KBM-7 (cell line): ENCODE data around the gene CAMK2B.
"Not testable (repeated sequence)": the region's sequence is repeated elsewhere in the genome, so short reads cannot be mapped to it uniquely, and the experiment has no call there.

Source experiments
- DNase-seq: peaks from one replicate; pipeline ENCODE4 v3.0.0-alpha.2; 2015
- in situ Hi-C: fragments of 300-500 bp; cut with MboI; formaldehyde crosslinking; loops from 2 replicates; pipeline ENCODE4 v1.14.3; 2020; ENCODE audit warnings: low sequenced_read_pairs, low pct_unique_long_range_greater_than_20kb, mixed read lengths

CAMK2B gene

DNA sequence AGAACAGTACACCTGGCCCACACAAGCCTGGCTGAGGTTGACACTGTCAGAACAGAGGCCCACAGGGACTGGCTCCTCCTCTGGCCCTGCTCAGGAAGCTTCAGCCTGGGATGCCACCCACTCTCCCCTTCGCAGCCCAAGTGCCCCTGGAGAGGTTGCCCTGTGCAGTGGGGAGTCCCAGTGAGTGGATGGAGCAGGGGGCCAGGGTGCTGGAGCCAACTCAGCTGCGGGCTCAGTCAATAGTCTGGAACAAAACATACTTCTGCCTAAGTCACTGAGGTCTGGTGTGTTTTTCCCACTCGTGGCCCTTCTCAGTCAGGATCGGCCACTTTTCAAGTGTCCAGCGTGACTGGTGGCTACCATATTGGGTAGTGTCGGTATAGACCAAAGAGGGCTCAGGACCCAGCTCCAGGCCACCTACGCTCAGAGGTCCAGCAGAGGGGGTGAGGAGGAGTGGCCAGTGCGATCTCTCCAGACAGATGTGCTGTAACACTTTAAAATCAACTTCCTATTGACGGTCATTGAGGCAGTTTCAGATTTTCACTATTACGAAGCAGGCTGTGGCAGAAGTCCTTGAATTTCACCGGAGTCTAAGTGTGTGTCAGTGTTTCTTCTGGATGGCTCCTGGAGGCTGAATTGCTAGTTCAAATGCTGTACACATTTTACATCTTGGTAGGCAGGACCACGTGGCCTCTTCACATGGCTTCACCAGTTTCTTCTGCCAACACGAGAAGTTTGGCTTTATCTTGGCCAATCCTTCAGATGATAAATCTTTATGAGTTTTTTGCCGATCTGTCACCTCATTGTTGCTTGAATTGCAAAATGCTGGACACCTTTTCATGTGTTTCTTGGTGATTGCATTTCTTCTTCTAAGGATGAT is 135.2 kb downstream of the CAMK2B start:
- in situ Hi-C loops, result no loop called here

DNA sequence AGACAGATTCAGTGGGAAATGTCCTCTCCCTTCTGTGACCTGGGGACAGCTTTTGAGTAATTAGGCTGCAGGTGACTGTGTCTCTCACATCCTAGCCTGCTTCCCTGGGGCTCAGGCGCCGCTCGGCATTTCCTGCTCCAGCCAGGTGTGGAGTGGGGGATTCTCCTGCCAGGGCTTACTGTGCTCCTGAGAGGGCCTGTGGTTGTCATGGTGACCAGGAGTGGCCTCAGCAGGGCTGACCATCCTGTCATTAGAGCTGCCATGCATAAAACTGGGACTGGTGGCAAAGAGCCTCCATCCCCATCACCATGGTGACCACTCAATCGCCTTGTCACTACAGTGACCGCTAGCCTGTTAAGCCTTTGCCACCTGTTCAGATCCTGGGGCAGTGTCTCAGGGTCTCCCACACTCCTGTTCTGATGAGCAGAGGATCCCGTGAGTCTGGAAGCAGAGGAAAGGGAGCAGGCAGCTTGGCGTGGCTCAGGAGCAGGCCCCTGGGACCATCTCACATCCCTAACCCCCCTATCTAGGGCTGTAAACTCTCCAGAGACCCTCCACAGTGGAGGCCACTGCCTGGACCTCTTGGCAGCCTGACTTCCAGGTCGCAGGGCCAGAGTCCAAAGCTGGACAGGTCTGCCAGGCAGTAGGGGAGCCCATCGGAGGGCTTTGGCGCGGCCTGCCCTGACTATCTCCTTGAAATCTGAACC is 136.0 kb downstream of the CAMK2B start, which contains the start of gene GCK:
TSS of gene GCK (minus strand) at position 154 of the 707 bp plus-strand sequence. CDS start 486 bp downstream, outside the sequence.
- in situ Hi-C loops, result no loop called here
- DNase-seq, result no peak

More for the DNA sequence above, 135.2 kb downstream of the CAMK2B start:
- no peak for DNase-seq

DNA sequence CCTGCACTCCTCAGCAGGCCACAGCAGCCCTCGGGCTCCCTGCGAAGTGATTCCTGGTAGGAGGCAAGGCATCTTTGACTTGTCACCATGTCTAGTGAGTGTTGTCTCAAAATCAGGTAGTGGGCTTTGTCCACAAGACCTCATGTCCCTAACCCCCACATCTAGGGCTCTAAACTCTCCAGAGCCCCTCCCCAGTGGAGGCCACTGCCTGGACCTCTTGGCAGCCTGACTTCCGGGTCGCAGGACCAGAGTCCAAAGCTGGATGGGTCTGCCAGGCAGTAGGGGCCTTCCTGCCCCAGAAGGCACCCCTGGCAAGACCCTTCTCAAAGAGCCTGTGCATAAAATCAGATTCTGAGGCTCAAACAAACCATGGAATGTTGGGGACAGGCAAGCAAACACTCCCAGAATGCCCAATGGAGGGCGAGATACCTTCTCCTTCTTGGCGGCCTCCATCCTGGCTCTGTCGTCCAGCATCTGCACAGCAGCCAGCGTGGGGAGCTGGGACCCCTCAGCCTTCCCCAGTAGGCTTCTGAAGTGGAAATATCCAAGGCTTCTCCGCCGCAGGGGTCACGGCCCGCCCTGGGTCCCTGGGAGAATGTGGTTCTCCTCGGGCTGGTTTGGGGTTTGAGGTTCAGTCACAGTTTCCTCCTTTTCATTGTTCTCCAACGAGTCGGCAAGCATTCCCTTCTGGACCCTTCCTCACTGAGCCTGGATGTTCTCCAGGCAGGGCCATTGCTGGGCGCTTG is 136.7 kb downstream of the CAMK2B start:
- in situ Hi-C loops, result no loop called here
- no peak for DNase-seq

DNA sequence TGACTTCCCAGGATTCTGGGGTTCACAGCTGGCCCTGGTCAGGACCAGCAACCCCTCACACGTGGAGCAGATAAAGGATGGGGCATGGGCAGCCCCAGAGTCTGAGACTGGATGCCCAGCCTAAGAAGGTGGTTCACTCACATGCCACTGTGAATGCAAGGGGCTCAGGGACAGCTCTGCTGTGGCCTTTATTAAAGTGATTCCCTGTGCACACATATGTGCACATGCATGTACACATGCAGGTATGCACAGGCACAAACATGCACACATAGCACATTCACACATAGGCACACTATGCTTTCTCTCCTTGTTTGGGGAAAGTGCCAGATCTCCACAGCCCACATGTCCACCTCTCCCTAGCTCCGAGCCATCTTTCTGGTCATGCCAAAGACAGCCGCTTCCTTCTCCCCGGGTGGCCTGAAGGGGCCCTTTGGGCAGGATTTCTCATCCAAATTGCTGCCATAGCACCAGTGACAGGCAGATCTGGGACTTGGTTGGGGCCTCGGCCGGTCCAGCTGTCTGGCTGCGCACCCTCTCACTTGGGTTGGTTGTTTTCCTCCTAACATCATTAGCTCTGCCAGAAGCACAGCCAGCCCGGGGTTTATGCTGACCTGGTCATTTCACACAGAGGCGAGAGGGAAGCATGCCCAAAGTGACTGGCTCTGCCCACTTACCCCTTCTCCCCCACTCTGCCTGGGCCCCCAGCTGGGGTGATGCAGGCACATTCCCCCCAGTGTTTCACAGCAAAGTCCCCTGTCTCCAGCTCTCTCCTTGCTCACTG is 137.6 kb downstream of the CAMK2B start:
- DNase-seq, result no peak

DNA sequence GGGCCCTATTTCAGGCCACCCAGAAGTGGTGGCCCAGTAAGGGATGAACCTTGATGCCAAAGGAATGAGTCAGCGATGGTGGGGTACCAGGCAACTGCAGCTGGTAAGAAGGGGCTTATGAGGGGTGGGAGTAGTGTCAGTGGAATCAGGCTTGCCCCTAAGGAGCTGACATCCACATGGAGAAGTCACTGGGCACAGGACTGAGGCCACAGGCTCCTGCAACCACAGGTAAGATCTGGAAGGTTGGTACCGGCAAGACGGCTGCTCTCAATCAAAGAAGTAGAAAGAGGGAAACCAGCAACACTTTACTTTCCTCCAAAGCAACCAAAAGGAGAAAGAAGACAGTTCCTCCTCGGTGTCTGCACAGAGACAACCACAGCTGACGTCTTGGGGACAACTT is 138.7 kb downstream of the CAMK2B start:
- no peak for DNase-seq
- in situ Hi-C loops, result no loop called here

More for the DNA sequence above, 137.6 kb downstream of the CAMK2B start:
- in situ Hi-C loops, result no loop called here

DNA sequence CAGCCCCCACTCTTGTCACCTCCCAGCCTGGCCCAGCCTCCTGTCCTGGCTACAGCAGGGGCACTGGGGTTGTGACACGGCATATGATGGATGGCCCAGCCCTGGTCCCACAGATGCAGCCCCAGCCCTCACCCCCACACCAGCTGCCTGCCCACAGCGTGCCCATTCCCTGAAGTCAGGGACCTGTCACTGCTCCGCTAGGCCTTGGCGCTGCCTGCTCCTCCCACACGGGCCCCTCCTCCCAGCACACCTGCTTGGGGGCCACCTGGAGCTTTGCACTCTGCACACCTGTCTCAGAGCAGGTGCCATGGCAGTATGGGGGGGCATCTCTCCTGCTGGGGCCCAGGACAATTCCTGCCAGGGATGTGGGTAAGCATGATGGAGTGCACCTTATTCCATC is 139.7 kb downstream of the CAMK2B start:
- DNase-seq, result no peak
- in situ Hi-C loops, result no loop called here

DNA sequence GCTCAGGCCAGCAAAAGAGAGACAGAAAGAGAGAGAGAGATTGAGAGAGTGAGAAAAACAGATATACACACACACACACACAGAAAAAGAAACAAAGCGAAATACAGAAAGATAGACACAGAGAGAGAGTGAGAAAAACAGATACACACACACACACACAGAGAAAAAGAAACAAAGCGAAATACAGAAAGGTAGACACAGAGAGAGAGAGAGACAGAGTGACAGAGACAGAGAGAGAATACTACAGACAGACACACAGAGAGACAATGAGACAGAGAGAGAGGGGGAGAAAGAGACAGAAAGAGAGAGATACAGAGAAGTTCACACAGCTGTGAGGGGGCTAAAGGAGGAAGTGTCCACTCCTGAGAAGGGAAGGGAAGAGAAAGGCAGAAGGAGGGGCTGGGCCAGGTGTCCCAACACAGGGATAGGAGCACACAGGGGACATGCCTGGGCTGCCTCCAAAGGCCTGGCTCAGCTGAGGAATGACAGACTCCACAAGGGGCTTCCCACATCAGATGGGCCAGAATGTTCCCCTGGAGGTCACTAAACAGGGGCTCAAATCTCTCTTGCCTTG is 140.4 kb downstream of the CAMK2B start:
- in situ Hi-C loops, result no loop called here
- no peak for DNase-seq

DNA sequence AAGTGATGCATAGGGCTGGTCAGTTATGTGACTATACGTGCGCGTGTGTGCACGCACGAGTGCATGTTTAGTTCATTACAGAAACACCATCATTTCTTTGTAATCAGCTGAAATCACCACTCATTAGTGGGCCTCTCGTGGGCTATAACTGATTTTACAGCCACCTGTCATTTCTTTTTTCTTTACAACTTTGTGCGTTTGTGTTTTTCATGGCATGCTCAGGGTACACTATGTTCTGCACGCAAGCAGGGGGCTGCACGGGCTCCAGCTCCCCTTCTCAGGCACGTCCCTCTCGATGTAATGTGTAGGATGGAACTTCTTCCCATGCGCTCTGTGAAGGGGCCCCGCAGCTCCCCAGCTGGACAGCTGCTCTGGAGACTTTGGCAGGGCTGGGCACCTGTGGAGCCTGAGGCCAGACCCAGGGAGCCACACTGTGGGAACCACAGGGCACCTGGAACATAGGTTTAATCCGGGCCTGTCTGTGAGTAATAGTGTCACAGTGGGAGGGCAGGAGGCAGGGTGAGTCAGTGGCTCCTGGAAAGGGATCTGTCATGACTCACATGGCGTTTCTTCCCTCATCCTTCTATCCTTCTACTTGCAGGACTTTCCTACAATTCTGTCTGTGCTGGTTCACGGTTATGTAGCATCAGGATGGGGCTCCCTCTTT is 141.1 kb downstream of the CAMK2B start:
- in situ Hi-C loops, result no loop called here
- DNase-seq, result no peak

DNA sequence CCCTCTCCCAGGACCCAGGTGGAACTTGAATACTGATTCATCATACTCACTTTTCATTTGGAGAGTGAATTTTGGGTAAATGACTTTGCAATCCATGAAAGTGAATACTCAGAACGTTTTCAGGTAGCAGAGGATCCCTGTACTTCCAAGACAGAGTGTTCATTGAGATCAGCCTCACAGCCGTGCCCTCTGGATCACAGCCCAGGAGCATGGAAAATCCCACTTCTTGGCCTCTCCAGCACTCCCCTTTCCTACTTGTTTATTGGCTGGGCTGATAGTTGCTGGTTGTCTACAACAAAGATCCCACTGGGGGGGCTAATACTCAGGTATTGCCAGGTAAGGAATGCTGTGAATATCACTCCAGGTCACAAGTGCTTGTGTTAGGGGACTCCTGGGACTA is 142.0 kb downstream of the CAMK2B start:
- in situ Hi-C loops, result no loop called here
- DNase-seq, result no peak

DNA sequence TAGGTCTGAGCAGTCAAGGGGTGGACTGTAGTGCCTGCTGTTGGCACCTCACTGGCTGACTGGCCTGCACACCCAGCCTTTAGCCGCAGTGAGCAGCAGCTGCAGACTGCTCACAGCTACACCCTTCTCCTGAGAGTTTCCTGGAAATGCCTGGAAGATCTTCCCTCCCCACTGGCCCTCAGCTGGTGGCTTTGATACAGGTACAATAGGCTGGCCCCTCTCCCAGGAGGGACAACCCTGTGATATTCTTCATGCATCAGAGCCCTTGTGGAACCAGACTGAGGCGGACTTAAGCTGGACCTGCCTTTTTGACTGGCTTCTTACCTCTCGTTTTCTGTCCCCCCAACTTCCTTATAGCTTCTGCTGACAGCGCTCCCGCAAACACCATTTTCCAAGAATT is 142.6 kb downstream of the CAMK2B start:
- in situ Hi-C loops, result no loop called here
- DNase-seq, result no peak

DNA sequence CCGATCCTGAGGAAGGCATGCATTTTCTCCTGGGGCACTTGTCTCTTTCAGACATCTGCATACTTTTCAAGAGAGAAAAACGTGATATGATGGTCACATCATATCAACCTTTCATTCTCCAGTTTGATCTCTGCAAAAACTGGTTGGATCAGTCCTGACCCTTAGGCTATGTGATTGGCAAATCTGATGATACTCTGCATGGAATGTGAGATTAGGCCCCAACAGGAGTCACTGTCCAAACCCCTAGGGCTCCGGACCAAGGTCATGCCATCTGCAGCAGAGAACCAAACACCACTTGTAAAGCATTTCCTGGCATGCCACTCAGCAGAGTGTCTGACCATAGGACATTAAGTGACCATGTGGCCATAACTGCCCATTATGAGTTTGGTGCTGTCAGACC is 144.8 kb downstream of the CAMK2B start:
- in situ Hi-C loops, result no loop called here

DNA sequence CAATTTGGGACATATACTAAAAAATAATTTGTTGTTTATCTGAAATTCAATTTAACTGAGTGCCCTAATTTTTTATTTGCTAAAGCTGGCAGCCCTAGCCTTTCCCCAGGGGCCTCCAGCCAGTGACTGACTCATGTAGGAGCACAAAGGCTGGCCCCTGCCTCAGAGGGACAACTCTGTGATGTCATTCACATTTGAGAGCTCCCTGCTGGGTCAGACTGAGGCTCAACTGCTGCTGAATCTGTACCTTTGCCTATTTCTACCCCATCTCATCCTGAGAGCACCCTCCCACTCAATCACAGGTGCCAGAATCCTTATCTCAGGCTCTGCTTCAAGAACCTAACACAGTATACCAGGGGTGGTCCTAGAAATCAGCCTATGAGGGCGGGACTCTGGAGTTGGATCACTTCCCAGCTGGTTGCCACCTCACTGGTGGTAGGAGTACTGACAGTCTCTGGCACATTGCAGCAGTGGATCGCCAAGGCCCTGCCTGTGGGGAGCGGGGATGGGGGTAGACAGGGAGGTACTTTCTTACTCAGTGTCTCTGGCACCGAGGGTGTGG is 147.7 kb downstream of the CAMK2B start:
- DNase-seq, result no peak

More for the DNA sequence above, 144.8 kb downstream of the CAMK2B start:
- no peak for DNase-seq

DNA sequence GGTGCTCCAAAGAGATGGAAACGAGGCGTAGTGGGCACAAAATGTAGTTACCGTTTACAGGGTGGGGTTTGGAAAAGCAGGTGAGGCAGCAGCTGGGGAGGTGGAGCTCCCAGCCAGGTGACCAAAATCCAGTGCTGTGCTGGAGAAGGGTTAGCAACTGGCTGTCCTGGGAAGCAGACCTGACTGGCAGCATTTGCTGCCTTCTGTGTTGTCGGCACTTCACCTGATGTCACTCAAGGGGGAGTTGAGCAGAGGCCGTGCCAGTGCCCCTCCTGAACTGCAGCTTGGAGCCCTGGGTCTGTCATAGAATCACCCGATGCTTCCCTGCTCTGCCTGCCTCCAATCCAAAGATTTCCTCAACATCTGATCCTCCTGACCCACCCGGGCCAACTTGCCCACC is 148.9 kb downstream of the CAMK2B start:
- no peak for DNase-seq
- in situ Hi-C loops, result no loop called here

More for the DNA sequence above, 147.7 kb downstream of the CAMK2B start:
- in situ Hi-C loops, result no loop called here

DNA sequence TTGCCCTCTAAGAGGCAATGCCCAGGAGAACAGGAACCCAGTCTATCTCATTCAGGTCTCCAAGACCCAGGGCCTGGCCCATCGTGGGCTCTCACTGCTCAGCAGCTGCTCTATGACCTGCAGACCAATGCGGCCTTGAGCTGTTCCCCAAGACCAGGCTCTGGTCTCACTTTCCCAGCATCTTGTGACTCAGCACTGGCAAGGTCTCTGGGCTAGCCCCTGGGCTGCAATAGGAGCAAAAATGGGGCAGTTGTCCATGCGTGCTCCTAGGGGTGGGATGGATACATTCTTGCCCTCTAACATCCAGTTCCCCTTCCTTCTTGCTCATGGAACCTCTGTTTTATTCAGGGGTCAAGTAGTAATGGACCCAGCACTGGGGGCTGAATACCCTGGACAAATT is 149.7 kb downstream of the CAMK2B start:
- in situ Hi-C loops, result no loop called here
- no peak for DNase-seq

DNA sequence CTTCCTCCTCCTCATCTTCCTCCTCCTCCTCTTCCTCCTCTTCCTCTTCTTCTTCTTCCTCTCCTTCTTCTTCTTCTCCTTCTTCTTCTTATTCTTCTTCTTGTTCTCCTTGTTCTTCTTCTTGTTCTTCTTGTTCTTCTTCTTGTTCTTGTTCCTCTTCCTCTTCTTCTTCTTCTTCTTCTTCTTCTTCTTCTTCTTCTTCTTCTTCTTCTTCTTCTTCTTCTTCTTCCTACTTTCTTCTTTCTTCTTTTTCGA is 150.8 kb downstream of the CAMK2B start:
- in situ Hi-C loops, DNase-seq: not testable (repeated sequence)

DNA sequence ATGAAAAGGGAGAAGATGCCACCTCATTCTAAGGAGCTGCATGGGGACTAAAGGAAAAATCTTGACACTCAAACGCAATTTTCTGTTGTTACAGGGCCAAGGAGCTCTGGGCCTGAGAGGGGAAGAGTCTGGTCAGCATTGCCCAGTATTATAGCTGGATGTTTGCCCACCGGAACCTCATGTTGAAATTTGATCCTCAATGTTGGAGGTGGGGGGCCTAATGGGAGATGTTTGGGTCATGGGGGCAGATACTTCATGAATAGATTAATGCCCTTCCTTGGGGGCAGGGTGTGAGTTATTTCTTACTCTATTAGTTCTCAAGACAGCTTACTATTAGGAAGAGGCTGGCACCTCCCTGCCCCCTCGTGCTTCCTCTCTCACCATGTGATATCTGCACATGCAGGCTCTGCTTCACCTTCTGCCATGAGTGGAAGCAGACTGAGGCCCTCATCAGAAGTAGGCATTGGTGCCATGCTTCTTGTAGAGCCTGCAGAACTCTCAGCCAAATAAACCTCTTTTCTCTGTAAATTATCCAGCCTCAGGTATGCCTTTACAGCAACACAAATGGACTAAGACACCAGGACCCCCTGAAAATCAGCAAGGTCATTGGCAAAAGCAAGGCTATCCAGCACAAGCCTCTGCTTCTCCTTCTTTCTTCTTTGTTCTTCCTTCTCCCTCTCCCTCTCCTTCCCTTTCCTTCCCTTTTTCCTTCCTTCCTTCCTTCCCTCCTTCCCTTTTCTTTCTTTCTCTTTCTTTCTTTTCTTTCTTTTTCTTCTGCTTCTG is 151.3 kb downstream of the CAMK2B start:
- in situ Hi-C loops, result no loop called here
- no peak for DNase-seq

DNA sequence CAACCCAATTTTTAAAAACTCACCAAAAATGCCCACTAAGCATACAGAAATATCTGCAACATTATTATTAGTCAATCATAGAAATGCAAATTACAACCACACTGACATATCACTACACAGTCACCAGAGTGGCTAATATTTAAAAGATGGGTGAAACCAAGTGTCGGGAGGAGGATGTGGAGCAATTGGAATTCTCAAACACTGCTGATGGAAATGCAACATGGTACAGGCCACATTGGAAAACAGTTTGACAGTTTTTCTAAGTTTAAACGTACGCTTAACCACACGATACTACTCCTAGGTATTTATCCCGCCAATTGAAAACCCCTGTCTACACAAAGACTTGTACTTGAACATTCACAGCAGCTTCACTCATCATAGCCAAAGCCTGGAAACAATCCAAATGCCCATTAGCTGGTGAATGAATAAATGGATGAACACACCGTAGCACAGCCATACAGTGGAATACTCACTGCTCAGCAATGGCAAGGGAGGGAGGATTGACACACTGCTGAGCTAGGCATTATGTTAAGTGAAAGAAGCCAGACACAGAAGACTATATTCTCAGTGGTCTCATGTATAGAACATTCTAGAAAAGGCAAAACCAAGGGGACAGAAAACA is 152.5 kb downstream of the CAMK2B start:
- in situ Hi-C loops, result no loop called here
- no peak for DNase-seq
